Measurements from ENCODE around the gene PXMP4. TPM values are rescaled to one million over a fixed set of nuclear protein-coding genes. Genes with fewer than 3 reads are reported as not detected.

Gene PXMP4
- total RNA-seq, 1 donor from 2014 or later = 5.4 TPM

Other genes with a start within 250 kb of the PXMP4 start
- 12.9 TPM in 2 replicates for gene CBFA2T2, start 230.2 kb downstream of the PXMP4 start, total RNA-seq
- 0.16 and 0.26 TPM in 2 replicates for gene C20orf144, start 58.0 kb downstream of the PXMP4 start, total RNA-seq
- 3.7 TPM in 2 replicates for gene ACTL10, start 53.4 kb downstream of the PXMP4 start, total RNA-seq
- gene NECAB3, start 45.9 kb downstream of the PXMP4 start, total RNA-seq = 29.0 and 30.0 TPM in 2 replicates
- gene E2F1, start 33.9 kb downstream of the PXMP4 start, total RNA-seq = 77.2 and 78.3 TPM in 2 replicates
- 6.1 and 7.1 TPM in 2 replicates for gene ZNF341, start 11.7 kb upstream of the PXMP4 start, total RNA-seq
- 95.6 and 102 TPM in 2 replicates for gene CHMP4B, start 91.0 kb upstream of the PXMP4 start, total RNA-seq